HUDEP-2 (cell line): ENCODE measurements around the gene CKAP5.
"Not testable (repeated sequence)": the region's sequence is repeated elsewhere in the genome, so short reads cannot be mapped to it uniquely, and the experiment has no call there.

ENCODE experiments used
- DNase-seq, 76 experiments: peaks; one replicate each; lab custom pipeline; 2025; ENCODE audit not compliant: unreplicated experiment in 76 of 76; lab: John Stamatoyannopoulos, UW

Gene CKAP5

DNA sequence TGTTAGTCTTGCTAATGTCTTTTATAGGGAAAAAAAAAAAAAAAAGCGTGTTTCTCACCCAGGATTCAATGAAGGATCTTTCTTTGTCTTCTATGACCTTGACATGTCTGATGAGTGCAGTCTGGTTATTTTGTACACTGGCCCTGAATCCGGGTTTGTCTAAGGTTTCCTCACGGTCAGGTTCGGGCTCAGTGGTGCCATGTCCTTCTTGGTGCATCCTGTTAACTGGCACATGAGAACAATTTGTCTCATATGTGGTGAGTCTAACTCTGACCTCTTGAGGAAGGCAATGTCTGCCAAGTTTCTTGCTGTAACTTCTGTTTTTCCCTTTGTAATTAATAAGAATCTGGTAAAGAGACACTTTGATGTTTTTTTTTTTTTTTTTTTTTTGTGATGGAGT lies 114.5 kb downstream of the CKAP5 start:
- no peak for DNase-seq

DNA sequence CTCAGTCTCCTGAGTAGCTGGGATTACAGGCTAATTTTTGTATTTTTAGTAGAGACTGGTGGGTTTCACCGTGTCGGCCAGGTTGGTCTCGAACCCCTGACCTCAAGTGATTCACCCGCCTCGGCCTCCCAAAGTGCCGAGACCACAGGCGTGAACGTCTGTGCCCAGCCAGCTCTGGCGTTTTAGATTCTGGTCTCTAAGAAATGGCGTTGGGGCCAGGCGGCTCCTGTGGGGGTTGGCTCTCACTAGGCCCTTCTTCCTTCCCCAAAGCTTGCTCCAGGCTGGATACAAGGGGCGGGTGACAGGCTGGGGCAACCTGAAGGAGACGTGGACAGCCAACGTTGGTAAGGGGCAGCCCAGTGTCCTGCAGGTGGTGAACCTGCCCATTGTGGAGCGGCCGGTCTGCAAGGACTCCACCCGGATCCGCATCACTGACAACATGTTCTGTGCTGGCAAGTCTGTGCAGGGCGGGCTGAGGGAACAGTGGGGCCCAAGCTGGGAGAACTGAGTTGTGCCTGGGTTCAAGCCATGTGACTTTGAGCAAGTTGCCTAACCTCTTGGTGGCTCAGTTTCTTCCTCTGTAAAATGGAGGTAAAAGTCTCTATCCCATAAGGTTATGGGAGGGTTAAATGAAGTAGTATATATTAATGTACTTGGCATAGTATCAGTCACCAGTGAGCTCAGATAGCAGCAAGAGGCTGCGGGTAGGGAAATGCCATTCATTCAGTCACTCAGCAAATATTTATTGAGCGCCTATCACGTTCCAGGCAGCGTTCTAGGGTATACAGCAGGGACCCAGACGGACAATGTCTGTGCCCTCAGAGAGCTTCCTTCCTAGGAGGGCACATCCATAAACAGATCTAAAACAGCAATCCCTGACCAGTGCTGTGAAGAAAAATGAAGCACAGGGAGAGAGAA lies 116.7 kb downstream of the CKAP5 start:
- DNase-seq = no peak

GRCh38 chr11:46728659-46729040 lies 117.4 kb downstream of the CKAP5 start:
- DNase-seq = no peak

- DNase-seq = no peak
These were observed 118.0 kb downstream of the CKAP5 start for GRCh38 chr11:46727952-46728658.

DNA sequence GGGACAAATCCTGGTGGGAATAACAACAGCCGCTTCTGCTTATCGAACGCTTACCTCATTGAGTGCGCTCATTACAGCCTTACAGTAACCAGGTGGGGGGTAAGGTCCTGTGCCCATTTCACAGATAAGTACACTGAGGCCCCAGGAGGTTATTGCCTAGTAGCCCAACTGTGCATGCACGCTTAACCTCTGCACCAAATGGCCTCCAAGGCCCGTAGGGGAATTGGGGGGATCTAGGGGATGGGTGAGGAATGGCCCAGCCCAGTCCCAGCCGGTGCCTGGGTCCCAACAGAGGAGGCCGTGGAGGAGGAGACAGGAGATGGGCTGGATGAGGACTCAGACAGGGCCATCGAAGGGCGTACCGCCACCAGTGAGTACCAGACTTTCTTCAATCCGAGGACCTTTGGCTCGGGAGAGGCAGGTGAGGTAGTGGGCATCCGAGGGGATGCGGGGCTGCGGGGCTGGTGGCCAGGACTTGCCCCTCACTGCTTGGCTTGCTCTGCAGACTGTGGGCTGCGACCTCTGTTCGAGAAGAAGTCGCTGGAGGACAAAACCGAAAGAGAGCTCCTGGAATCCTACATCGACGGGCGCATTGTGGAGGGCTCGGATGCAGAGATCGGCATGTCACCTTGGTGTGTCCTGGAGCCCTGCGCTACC lies 119.7 kb downstream of the CKAP5 start:
- no peak for DNase-seq

DNA sequence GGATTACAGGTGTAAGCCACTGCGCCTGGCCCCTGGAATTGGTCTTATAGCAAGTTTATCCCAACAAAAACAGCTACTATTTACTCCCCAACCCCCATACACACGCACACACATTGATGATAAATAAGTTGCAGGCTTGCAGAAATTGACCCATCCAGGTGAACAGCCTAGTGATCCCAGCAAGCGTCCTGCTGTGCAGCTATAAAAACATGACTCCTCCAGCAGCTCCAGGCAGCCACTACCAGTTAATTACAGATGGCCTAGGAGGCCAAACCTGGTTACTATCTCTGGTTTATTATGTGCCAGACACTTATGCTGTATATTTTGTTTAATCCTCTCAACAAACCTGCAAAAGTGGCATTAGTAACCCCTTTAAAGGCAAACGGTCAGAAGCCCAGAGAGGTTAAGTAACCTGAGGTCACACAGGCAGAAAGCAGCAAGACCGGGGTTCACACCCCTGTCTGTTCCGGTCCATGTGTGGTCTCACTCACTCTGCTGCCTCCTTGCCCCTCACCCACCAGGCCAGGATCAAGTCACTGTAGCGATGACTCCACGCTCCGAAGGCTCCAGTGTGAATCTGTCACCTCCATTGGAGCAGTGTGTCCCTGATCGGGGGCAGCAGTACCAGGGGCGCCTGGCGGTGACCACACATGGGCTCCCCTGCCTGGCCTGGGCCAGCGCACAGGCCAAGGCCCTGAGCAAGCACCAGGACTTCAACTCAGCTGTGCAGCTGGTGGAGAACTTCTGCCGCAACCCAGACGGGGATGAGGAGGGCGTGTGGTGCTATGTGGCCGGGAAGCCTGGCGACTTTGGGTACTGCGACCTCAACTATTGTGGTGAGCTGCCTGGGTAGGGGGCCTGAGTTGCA lies 120.5 kb downstream of the CKAP5 start:
- no peak for DNase-seq

GRCh38 chr11:46724088-46724487 lies 122.0 kb downstream of the CKAP5 start:
- DNase-seq = no peak

DNA sequence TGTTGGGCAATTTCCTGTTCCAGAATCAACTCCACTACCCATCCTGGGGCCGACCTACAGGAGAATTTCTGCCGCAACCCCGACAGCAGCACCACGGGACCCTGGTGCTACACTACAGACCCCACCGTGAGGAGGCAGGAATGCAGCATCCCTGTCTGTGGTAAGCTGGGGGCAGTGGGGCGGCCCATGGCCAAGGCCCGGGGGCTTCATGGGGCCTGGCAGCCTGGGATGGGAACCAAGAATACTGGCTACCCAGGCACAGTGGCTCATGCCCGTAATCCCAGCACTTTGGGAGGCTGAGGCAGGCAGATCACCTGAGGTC lies 122.8 kb downstream of the CKAP5 start:
- DNase-seq = no peak

- no peak for DNase-seq
These were observed 123.3 kb downstream of the CKAP5 start for GRCh38 chr11:46722566-46723358.

DNA sequence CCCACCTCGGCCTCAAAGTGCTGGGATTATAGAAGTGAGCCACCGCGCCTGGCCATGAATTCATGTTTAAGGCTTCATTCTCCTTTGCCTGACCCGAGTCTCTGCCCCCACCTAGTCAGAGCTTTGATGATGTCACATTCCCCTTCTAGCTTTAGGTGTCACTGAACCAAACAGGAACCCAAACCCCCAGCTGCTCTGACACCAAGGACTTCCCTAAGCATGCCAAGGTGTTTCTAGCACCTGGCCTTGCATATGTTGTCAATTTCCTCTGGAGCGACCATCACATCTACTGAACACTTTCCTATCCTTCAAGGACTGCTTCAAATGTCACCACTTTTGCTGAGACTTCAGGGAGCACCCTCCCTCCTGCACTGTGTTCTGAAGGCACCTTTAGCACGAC lies 124.8 kb downstream of the CKAP5 start:
- DNase-seq = no peak

- DNase-seq = no peak
These were observed 126.4 kb downstream of the CKAP5 start for GRCh38 chr11:46719543-46720218.

- no peak for DNase-seq
These were observed 127.0 kb downstream of the CKAP5 start, which contains the start of gene F2 for GRCh38 chr11:46719048-46719542. Gene F2, plus strand, starts transcription at chr11:46719213. Its CDS starts 23 bp downstream, at chr11:46719236.

DNA sequence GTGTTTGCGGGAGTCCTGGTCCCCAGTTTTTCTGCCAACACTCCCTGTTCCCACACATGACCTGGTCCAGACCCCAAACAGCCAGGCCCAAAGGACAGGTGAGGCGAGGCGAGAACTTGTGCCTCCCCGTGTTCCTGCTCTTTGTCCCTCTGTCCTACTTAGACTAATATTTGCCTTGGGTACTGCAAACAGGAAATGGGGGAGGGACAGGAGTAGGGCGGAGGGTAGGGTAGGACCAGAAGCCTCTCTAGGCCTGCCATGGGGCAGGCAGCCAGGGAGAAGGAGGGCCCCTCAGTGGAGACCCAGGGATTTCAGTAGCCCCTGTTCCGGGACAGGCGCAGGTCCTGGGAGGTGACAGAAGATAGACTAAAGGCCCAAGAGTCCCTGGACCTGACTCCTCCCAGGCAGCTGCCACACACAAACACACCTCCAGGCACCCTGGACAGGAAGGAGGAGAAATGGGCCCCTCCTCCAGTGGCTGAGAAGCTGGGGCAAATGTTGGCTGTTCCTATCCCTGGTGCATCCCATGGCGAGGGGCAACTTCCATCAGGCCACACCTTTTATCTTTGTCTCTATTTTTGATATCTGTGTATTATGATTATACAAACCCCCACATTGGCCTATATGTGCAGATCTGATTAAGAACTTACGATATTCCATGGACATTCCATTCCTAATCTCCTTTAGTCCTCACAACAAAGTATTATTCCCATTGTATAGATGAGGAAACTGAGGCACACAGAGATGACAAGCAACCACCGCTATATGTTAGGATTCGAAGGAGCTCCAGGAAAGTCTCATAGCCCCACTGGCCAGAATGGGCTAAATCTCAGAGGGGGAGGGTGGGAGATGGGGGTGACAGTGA lies 127.7 kb downstream of the CKAP5 start:
- peak in 1 of 76 experiments; percentile 8 for DNase-seq

- DNase-seq = not testable (repeated sequence)
These were observed 128.3 kb downstream of the CKAP5 start for GRCh38 chr11:46717825-46718154.

GRCh38 chr11:46712874-46713576 lies 133.1 kb downstream of the CKAP5 start:
- DNase-seq = no peak

GRCh38 chr11:46711303-46711702 lies 134.8 kb downstream of the CKAP5 start:
- DNase-seq = no peak

DNA sequence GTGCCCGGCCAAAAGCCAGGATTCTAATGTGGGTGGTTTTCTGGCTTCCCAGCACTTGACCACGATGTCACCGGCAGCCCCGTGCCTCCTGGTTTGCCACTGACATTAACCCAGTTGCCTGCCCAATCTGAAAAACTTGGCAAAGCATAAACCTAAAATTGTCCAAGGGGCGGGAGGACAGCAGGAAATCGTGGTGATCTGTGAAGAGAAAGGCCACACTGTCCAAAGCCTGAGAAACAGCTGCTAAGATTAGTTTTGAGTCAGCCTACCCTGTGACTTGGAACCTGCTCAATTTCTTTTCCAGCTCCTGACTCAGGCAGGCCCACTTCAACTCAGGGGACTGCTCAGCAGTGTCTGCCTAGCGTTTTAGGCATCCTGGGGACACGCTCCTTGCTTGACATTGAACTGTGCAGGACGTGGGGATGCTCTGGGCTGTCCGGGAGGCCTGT lies 135.2 kb downstream of the CKAP5 start:
- no peak for DNase-seq

- DNase-seq = not testable (repeated sequence)
These were observed 136.7 kb downstream of the CKAP5 start for GRCh38 chr11:46709351-46709750.
